Loucy (cell line): ENCODE data around the gene PCSK2.

ENCODE experiments used
- EZH2phosphoT487 ChIP-seq: fragments of 200-600 bp; IDR thresholded peaks from 2 replicates; pipeline ENCODE4 v1.6.1; 2018; ENCODE audit warnings: antibody characterized with exemption, mild to moderate bottlenecking, moderate library complexity, borderline replicate concordance
- TF ChIP-seq, protein P1 (sequence below): fragments of 200-600 bp; sonication (generic); conservative IDR thresholded peaks from 2 replicates; pipeline ENCODE4 v1.5.1; 2014; ENCODE audit warnings: mild to moderate bottlenecking, antibody characterized with exemption, low read length

DNA sequence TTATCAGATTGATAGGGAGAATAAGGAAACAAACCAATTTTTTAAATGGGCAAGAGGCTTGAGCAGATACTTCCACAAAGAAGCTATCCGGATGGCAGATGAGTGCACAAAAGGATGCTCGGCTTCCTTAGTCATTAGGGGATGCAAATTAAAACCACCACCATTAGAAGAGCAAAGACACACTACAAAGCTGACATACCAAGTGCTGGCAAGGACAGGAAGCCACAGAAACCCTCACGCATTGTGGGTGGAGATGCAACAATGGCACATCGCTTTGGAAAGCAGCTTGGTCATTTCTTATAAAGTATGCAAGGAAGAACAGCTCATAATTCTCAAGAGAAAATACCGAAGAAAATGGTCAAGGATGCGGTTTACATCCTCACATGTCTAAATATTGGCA is 284.6 kb downstream of the PCSK2 start:
- no peak for TF ChIP-seq EZH2phosphoT487
- TF ChIP-seq, protein P1, sequence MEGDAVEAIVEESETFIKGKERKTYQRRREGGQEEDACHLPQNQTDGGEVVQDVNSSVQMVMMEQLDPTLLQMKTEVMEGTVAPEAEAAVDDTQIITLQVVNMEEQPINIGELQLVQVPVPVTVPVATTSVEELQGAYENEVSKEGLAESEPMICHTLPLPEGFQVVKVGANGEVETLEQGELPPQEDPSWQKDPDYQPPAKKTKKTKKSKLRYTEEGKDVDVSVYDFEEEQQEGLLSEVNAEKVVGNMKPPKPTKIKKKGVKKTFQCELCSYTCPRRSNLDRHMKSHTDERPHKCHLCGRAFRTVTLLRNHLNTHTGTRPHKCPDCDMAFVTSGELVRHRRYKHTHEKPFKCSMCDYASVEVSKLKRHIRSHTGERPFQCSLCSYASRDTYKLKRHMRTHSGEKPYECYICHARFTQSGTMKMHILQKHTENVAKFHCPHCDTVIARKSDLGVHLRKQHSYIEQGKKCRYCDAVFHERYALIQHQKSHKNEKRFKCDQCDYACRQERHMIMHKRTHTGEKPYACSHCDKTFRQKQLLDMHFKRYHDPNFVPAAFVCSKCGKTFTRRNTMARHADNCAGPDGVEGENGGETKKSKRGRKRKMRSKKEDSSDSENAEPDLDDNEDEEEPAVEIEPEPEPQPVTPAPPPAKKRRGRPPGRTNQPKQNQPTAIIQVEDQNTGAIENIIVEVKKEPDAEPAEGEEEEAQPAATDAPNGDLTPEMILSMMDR, result no peak
